BE2C (cell line): ENCODE results near the gene KLHL18.
A peak's percentile ranks its signal among the peaks of the same experiment; 100 is the strongest.

Experiments used
- DNase-seq: peaks from one replicate; pipeline ENCODE4 v3.0.0-alpha.2; 2020
- H3K27me3 ChIP-seq: fragments of 250-450 bp; sonication (Bioruptor Pico); 2 replicates; pipeline ENCODE4 v1.5.1; 2020; ENCODE audit warnings: mild to moderate bottlenecking
- H3K36me3 ChIP-seq: fragments of 250-450 bp; sonication (Bioruptor Pico); 2 replicates; pipeline ENCODE4 v1.5.1; 2020; ENCODE audit warnings: mild to moderate bottlenecking
- H3K4me1 ChIP-seq: fragments of 250-450 bp; sonication (Bioruptor Pico); 2 replicates; pipeline ENCODE4 v1.5.1; 2020
- H3K4me3 ChIP-seq: 2 replicates; pipeline ENCODE4 v1.5.1; 2011; ENCODE audit warnings: low read depth, low read length
- H3K9me3 ChIP-seq: fragments of 250-450 bp; sonication (Bioruptor Pico); 2 replicates; pipeline ENCODE4 v1.5.1; 2020
- CTCF ChIP-seq: IDR thresholded peaks from 2 replicates; pipeline ENCODE4 v1.5.1; 2012; ENCODE audit warnings: mild to moderate bottlenecking, low read depth, low read length

The KLHL18 gene

GRCh38 chr3:47260605-47261004 lies 22.1 kb upstream of the KLHL18 start:
- Histone ChIP-seq H3K36me3 (no peaks in the 10 kb centered on the region), H3K27me3 (no peaks in the 10 kb centered on the region), H3K4me3 (no peak overlapping the region), H3K4me1 (no peaks in the 10 kb centered on the region), H3K9me3 (no peaks in the 10 kb centered on the region)
- TF ChIP-seq CTCF: no peak
- no peak for DNase-seq

- H3K4me3 ChIP-seq: no peak overlapping the region
- no peaks in the 10 kb centered on the region for H3K9me3 ChIP-seq
- no peaks in the 10 kb centered on the region for H3K27me3 ChIP-seq
- DNase-seq: peak; percentile 14
- no peaks in the 10 kb centered on the region for H3K36me3 ChIP-seq
- no peak for TF ChIP-seq CTCF
- H3K4me1 ChIP-seq: no peaks in the 10 kb centered on the region
Observed at GRCh38 chr3:47261301-47261700, 21.4 kb upstream of the KLHL18 start.

- TF ChIP-seq CTCF: no peak
- no peak for DNase-seq
- no peaks in the 10 kb centered on the region for H3K27me3 ChIP-seq
- H3K9me3 ChIP-seq: no peaks in the 10 kb centered on the region
- H3K4me3 ChIP-seq: no peak overlapping the region
- no peaks in the 10 kb centered on the region for H3K36me3 ChIP-seq
- peaks cover 3% of the 10 kb centered on the region; the same call in 1 of the 2 replicates for H3K4me1 ChIP-seq
Observed at GRCh38 chr3:47265008-47265407, 17.7 kb upstream of the KLHL18 start.

- H3K4me3 ChIP-seq: no peak overlapping the region
- H3K9me3 ChIP-seq: no peaks in the 10 kb centered on the region
- DNase-seq: no peak
- no peaks in the 10 kb centered on the region for H3K27me3 ChIP-seq
- H3K4me1 ChIP-seq: peaks cover 3% of the 10 kb centered on the region; the same call in 1 of the 2 replicates
- no peak for TF ChIP-seq CTCF
- H3K36me3 ChIP-seq: no peaks in the 10 kb centered on the region
Observed at GRCh38 chr3:47265725-47266428, 16.9 kb upstream of the KLHL18 start.

GRCh38 chr3:47266709-47267489 lies 15.8 kb upstream of the KLHL18 start:
- Histone ChIP-seq H3K4me1 (peaks cover 3% of the 10 kb centered on the region; the same call in 1 of the 2 replicates), H3K27me3 (no peaks in the 10 kb centered on the region), H3K4me3 (no peak overlapping the region), H3K36me3 (no peaks in the 10 kb centered on the region), H3K9me3 (no peaks in the 10 kb centered on the region)
- TF ChIP-seq CTCF: no peak
- peak; percentile 85 for DNase-seq

GRCh38 chr3:47267490-47267824 lies 15.3 kb upstream of the KLHL18 start:
- Histone ChIP-seq H3K9me3 (no peaks in the 10 kb centered on the region), H3K36me3 (no peaks in the 10 kb centered on the region), H3K4me3 (no peak overlapping the region), H3K27me3 (no peaks in the 10 kb centered on the region), H3K4me1 (peaks cover 3% of the 10 kb centered on the region; the same call in 1 of the 2 replicates)
- no peak for TF ChIP-seq CTCF
- DNase-seq: no peak
